GM23338 (cell line): ENCODE results near the gene SEL1L3.

Experiments
- CREB1 ChIP-seq: fragments of 250-450 bp; sonication (Bioruptor Pico); IDR thresholded peaks from 2 replicates; pipeline ENCODE4 v1.5.0; 2020; ENCODE audit warnings: low read depth, mild to moderate bottlenecking, moderate library complexity
- EZH2 ChIP-seq: fragments of 200-600 bp; sonication (generic); IDR thresholded peaks from one replicate; pipeline ENCODE4 v1.8.0; 2017; ENCODE audit warnings: antibody characterized with exemption, mild to moderate bottlenecking, low read depth; ENCODE audit not compliant: unreplicated experiment
- EZH2phosphoT487 ChIP-seq: fragments of 200-600 bp; sonication (generic); IDR thresholded peaks from one replicate; pipeline ENCODE4 v1.8.1; 2018; ENCODE audit warnings: antibody characterized with exemption; ENCODE audit not compliant: unreplicated experiment
- JUNB ChIP-seq: IDR thresholded peaks from one replicate; pipeline ENCODE4 v1.6.1; 2016; ENCODE audit warnings: antibody characterized with exemption; ENCODE audit not compliant: unreplicated experiment
- NANOG ChIP-seq: IDR thresholded peaks from 2 replicates; pipeline ENCODE4 v1.6.1; 2016; ENCODE audit warnings: antibody characterized with exemption, borderline replicate concordance
- POLR2AphosphoS5 ChIP-seq: IDR thresholded peaks from 2 replicates; pipeline ENCODE4 v1.6.1; 2016; ENCODE audit warnings: antibody characterized with exemption, low read depth
- STAT1 ChIP-seq: IDR thresholded peaks from one replicate; pipeline ENCODE4 v1.6.1; 2016; ENCODE audit warnings: antibody characterized with exemption; ENCODE audit not compliant: unreplicated experiment
- ZNF331 ChIP-seq: fragments of 250-450 bp; sonication (Bioruptor Pico); IDR thresholded peaks from 2 replicates; pipeline ENCODE4 v1.5.0; 2020; ENCODE audit warnings: low read depth, mild to moderate bottlenecking, moderate library complexity
- TF ChIP-seq, protein P1 (sequence below), 2 experiments: fragments of 200-600 bp in 1 of 2; sonication (generic) in 1 of 2; conservative IDR thresholded peaks; 2 replicates each; pipeline versions ENCODE4 v1.5.1 to v1.6.1; 2016 to 2017; ENCODE audit warnings: antibody characterized with exemption in 2 of 2, low read depth in 2 of 2, mild to moderate bottlenecking in 2 of 2, moderate library complexity in 1 of 2
- TF ChIP-seq, protein P2 (sequence below): IDR thresholded peaks from one replicate; pipeline ENCODE4 v1.6.1; 2018; ENCODE audit warnings: antibody characterized with exemption; ENCODE audit not compliant: unreplicated experiment
- TF ChIP-seq, protein P3 (sequence below): IDR thresholded peaks from 2 replicates; pipeline ENCODE4 v1.6.1; 2016; ENCODE audit warnings: antibody characterized with exemption

DNA sequence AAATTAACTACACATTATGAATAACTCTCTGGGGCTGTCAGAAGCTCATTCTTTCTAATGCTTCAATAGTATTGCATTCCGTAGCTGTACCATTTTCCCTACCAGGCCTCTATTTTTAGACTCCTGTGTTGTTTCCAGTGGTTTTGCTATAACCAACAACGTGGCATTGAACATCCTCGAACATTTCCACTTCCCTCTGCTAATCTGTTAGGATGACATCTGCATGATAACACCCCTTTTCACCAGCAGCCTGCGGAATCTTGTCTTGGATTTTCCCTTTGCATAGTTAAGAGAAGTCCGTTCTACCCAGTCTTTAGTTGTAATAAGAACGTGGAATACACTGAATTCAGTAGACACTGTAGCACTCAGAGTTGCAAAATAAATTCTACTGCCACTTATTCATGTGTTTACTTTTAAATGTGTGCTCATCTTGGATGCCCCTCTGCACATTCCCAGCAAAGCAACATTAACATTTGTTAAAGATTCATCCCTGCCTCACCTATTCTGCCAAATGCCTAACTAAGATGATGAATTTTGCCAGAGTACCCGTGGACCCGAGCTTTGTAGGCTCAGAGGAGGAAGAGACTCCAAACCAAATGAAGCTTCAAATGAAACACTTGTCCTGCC, 55.6 kb downstream of the SEL1L3 start:
- TF ChIP-seq EZH2 (no peak), POLR2AphosphoS5 (no peak), CREB1 (CRISPR knock-in tag) (no peak), JUNB (no peak), EZH2phosphoT487 (no peak), ZNF331 (CRISPR knock-in tag) (no peak), STAT1 (no peak), NANOG (no peak)
- TF ChIP-seq, protein P1, sequence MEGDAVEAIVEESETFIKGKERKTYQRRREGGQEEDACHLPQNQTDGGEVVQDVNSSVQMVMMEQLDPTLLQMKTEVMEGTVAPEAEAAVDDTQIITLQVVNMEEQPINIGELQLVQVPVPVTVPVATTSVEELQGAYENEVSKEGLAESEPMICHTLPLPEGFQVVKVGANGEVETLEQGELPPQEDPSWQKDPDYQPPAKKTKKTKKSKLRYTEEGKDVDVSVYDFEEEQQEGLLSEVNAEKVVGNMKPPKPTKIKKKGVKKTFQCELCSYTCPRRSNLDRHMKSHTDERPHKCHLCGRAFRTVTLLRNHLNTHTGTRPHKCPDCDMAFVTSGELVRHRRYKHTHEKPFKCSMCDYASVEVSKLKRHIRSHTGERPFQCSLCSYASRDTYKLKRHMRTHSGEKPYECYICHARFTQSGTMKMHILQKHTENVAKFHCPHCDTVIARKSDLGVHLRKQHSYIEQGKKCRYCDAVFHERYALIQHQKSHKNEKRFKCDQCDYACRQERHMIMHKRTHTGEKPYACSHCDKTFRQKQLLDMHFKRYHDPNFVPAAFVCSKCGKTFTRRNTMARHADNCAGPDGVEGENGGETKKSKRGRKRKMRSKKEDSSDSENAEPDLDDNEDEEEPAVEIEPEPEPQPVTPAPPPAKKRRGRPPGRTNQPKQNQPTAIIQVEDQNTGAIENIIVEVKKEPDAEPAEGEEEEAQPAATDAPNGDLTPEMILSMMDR (conservative IDR thresholded peaks at IDR 0.05; ENCODE audit: low read depth in 2 of 2): no peak
- TF ChIP-seq, protein P2, sequence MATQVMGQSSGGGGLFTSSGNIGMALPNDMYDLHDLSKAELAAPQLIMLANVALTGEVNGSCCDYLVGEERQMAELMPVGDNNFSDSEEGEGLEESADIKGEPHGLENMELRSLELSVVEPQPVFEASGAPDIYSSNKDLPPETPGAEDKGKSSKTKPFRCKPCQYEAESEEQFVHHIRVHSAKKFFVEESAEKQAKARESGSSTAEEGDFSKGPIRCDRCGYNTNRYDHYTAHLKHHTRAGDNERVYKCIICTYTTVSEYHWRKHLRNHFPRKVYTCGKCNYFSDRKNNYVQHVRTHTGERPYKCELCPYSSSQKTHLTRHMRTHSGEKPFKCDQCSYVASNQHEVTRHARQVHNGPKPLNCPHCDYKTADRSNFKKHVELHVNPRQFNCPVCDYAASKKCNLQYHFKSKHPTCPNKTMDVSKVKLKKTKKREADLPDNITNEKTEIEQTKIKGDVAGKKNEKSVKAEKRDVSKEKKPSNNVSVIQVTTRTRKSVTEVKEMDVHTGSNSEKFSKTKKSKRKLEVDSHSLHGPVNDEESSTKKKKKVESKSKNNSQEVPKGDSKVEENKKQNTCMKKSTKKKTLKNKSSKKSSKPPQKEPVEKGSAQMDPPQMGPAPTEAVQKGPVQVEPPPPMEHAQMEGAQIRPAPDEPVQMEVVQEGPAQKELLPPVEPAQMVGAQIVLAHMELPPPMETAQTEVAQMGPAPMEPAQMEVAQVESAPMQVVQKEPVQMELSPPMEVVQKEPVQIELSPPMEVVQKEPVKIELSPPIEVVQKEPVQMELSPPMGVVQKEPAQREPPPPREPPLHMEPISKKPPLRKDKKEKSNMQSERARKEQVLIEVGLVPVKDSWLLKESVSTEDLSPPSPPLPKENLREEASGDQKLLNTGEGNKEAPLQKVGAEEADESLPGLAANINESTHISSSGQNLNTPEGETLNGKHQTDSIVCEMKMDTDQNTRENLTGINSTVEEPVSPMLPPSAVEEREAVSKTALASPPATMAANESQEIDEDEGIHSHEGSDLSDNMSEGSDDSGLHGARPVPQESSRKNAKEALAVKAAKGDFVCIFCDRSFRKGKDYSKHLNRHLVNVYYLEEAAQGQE: no peak
- TF ChIP-seq, protein P3, sequence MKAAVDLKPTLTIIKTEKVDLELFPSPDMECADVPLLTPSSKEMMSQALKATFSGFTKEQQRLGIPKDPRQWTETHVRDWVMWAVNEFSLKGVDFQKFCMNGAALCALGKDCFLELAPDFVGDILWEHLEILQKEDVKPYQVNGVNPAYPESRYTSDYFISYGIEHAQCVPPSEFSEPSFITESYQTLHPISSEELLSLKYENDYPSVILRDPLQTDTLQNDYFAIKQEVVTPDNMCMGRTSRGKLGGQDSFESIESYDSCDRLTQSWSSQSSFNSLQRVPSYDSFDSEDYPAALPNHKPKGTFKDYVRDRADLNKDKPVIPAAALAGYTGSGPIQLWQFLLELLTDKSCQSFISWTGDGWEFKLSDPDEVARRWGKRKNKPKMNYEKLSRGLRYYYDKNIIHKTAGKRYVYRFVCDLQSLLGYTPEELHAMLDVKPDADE: no peak
